Activated CD4-positive, alpha-beta T cell treated with anti-CD3 and anti-CD28 coated beads for 4 hours (primary cell): Measurements from ENCODE around the gene FGFRL1.

Experiments used
- DNase-seq, 2 donors: peaks; one replicate each; pipeline ENCODE4 v3.0.0-alpha.2; 2020

FGFRL1 gene

GRCh38 chr4:1011022-1011665, at the start of gene FGFRL1:
Gene FGFRL1, plus strand, starts transcription at chr4:1011626. Its CDS starts 860 bp downstream, at chr4:1012486.
- DNase-seq, result peak; percentile 94

DNA sequence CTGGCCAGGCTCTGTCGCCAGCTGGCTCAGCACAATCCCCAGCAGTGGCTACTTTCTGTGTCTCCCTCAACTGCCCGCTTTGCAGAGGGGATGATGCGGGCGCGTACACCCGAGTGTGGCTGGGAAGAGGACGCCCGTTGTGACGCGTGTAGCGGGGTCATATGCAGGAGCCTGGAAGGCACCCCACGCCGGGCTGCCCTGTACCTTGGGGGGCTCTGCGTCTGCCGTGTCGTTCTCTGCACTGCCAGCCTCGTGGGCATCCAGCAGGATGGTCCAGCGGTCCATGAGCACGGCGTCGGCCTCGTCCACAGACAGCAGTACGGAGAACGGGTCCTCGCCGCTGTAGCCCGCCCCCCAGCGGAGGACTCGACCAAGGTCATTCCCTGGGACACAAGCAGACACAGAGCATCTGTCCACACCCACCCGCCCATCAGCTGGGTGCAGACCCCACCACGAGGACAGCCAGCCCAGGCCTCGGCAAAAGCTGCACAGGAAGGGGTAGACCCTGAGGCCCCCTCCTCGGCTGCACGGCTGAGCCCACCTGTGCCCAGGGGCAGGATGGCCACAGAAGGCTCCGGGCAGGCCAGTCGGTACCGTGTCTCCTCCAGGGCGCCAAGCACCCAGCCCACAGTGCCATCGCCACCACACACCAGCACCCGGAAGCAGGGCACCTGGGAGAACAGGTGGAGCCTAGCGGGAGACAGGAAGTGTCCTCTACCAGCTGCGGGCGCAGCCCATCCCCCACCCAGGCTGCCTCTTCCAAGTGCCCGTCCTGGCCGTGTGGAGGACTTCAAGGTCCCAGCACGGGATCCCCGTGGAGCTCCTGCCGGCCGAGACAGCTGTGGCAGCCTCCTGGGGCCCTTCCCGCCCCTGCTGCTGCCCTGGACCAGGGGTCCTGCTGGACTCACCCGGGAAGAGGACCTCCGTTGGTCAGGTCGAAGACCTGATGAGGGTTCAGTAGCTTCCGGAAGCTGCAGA, 48.9 kb upstream of the FGFRL1 start:
- no peak for DNase-seq

DNA sequence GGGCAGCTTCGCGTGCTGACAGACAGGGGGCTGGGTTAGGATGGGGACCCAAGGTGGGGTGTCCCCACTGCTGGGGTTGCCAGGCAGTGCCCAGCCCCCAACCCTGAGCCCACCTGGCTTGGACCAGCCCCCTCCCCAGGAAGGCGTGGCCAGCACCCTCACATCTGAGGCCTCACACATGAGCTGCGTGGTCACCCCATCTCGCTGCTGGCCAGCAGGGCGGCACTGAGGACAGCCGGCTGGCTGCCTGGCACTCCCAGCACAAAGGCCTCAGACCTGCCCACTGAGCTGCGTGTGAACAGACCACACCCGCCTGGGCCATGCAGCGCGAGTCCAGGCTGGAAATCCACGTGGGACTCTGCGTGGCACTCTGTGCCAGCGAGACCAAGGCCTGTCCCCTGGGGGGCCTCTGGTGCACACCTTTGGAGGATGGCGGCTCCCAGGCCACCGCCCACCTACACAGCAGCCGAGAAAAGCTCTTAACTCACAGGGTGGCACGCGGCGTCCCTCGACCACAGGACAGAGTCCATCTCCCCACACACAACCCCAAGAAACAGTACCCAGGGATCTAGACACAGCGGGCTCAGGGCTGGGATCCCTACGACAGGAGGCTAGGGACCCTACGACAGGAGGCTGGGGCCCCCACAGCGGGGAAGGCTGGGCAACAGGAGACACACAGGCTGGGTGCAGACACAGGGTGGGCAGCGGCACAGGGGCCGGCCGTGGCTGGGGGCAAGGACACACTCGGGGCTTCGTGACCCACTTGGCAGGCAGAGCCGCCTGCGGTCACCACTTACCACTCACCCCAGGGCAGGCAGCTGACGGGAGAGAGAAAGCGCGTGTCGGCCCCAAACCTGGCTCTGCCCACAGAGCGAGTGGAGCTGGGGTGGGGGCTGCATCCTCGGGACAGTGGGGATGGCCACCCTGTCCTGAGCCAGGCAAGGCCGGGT, 47.9 kb upstream of the FGFRL1 start:
- DNase-seq, result no peak

DNA sequence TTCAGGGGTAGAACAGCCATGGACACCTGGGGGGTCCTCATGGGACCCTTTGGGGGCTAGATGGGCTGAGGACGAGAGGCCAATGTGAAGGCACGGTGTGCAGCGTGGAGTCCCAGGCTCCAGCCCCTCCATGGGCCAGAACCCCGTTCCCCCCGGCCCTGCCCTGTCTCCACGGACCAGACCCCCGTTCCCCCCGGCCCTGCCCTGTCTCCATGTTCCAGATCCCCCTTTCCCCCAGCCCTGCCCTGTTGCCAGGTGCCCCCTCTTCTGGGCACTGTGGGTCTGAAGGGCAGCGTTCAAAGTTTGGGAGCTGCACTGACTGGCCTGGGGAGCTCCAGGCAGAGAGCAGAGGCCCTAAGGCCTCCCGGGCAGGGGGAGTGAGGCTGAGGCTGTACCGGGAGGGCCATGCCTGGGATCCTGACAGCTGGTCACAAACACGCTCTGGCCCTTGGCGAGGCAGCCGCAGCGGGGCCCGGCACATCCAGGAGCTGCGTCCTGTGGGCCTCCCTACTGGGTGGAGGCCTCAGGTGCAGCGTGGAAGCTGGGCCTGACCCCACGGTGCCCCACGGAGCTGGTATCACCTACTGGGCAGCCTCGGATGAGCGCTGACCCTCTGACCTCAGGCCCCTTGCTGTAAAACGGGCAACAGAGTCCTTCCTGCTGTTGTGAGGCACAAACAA, 46.9 kb upstream of the FGFRL1 start:
- no peak for DNase-seq

DNA sequence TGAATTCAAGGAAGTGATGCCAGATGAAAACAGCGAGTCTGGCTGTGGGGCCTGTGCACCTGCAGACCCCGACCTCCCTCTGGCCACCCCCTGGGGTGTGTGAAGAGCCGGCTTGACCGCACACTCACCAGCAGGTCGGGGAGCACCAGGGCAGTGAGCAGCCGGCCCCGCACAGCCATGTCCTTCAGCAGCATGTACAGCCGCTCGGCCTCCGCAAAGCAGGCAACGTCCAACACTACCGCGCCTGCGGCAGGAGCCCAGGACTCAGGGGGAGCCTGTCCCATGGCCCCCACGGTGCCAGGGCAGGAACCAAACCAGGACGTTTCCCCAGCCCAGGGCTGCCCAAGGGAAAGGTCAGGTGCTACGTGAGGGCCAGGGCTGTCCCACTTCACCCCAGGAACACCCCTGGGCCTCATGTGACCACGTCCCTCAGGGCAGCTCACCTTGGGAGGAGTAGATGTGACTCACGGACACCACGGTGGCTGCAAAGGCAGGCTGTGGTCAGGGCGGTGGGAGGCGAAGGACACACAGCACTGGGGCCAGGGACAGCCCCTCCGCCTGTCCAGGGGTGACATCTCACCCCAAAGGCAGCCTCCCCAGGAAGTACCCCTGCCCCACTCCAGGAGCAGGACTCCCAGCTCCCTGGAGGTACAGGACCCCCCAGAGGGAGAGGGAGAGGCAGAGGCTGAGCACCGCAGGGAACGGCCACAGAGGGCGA, 46.2 kb upstream of the FGFRL1 start:
- no peak for DNase-seq

- no peak for DNase-seq
These were observed 45.7 kb upstream of the FGFRL1 start for GRCh38 chr4:965766-966134.

DNA sequence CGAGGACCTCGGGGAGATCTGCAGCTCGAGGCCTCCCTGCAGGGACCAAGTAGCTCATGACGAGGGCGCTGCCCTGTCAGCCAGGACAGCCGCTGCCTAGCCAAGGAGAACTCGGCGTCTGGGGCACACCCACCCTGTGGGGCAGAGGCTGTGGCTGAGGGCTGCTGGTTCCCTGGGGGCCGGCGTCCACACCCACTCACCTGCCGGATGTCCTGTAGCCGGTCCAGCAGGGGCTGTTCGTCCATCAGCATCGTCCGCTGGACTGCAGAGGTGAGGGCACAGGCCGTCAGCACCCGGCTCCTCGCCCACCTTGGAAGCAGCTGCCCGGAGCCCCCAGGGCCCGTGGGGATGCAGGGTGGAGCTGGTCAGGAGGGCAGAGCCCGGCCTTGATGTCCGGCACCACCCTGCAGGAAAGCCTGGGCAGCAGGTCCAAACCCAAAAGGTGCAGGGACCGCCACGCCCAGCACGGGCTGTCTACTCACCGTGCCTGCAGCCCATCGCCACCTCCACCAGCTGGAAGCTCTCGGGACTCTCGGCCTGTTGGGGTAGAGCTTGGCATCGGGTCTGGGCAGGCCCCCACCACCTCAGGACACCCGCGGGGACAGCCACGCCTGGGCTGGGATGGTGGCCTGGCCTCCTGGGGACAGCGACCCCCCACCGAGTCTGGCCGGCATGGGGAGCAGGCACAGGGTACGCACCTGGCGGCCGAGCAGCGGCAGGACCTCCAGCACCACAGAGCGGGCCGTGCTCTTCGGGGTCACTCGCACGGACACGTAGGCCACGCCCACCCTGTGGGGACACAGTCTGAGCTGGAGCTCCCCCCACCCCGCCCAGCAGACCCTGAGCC, 44.9 kb upstream of the FGFRL1 start:
- DNase-seq, result no peak

GRCh38 chr4:967113-968104, 44.0 kb upstream of the FGFRL1 start:
- DNase-seq, result no peak

DNA sequence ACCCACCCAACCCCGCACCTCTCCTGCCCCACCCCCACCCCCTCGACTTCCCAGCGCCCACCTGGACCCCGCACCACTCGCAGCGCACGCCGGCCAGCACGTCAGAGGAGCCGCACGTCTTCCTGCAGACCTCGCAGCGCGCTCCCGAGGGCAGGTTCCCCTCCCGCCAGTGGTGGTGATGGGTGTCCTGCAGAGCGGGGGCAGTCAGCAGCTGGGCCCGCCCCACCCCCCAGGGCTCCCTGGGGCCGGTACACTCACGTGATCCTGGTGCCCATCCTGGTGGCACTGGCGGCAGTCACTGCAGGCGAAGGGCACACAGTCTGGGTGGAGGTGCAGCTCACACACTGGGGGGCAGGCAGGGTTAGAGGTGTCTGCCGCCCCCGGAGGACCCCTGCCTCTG, 43.2 kb upstream of the FGFRL1 start:
- no peak for DNase-seq

GRCh38 chr4:968621-969394, 42.6 kb upstream of the FGFRL1 start:
- DNase-seq, result no peak

GRCh38 chr4:970046-970745, 41.2 kb upstream of the FGFRL1 start:
- DNase-seq, result no peak

DNA sequence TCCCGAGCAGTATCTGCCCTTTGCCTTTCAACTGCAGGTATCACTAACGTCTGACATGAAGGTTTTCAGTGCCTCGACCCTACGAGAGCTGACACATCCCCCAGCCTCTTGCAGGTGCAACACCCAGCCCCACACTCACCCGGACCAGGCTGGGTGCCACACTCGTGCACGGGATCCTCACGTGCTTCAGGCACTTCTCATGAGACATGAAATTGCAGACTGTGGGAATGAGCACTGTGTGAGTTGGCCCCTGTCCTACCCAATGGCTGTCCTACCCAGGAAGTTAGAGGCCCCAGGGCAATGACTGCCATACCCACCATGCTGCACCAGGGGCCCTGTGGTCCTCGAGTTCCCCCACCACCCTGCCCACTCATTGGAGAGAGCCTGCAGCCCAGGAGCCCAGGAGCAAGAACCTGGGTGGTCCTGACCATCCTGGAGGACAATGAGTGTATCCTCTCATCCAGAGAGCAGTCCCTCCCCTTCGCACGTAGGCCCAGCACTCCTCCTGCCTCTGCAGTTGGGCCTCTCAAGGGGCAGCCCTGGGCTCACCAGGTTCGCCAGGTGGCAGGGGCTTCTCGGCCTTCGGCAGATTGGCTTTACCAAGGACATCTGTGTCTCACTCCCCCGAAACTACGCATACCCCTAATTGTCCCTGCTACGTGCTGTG, 40.4 kb upstream of the FGFRL1 start:
- no peak for DNase-seq

GRCh38 chr4:971666-972500, 39.5 kb upstream of the FGFRL1 start:
- DNase-seq, result no peak

DNA sequence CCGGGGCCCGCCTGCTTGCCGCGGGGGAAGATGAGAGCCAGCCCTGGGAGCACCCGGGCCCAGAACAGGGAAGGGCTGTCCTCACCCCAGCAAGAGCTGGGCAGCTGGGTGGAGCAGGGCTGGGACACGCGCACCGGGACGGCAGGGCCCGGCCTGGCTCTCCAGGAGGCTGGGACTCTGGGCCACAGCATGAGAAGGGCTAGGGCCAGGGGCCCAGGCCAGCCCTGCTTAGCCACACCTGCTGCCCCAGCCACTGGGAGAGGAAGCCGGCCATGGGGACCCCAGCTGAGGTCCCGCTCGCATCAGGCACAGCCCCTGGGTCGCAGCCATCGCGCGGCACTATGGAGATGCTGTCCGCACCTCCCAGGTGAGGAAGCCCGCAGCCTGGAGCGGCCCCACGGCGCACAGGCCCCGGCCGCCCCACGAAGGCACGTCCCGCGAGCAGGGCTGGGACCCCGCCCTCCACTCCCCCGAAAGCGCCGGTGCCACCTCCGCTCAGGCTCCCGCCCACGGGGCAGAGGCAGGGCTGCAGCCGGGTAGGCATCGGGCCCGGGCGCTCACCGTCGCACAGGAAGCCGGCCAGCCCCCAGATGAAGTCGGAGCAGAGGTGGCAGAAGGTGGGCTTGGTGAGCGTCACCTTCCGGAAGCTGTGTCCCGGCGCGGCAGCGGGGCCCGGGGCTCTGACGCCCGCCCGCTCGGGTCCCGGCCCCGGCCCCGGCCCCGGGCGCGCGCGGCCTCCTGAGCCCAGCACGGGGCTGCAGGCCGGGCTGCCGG, 38.6 kb upstream of the FGFRL1 start:
- peak; percentile 73 to 82 for DNase-seq
